Neuron (in vitro differentiated cells): ENCODE measurements around the gene CA4.
"Not testable (repeated sequence)": the region's sequence is repeated elsewhere in the genome, so short reads cannot be mapped to it uniquely, and the experiment has no call there.

ENCODE experiments used
- H2AFZ ChIP-seq: one replicate; pipeline ENCODE4 v1.6.1; 2013; ENCODE audit warnings: low read depth, mild to moderate bottlenecking, inconsistent platforms, low read length, moderate library complexity
- H3K27me3 ChIP-seq: one replicate; pipeline ENCODE4 v1.6.1; 2013; ENCODE audit warnings: low read length; ENCODE audit not compliant: insufficient read depth
- H3K36me3 ChIP-seq: one replicate; pipeline ENCODE4 v1.6.1; 2013; ENCODE audit warnings: low read length; ENCODE audit not compliant: insufficient read depth
- H3K4me1 ChIP-seq: one replicate; pipeline ENCODE4 v1.6.1; 2013; ENCODE audit warnings: low read length; ENCODE audit not compliant: insufficient read depth
- H3K4me3 ChIP-seq: 2 replicates; pipeline ENCODE4 v1.5.1; 2013; ENCODE audit warnings: mild to moderate bottlenecking, low read length, moderate library complexity
- H3K9me3 ChIP-seq: one replicate; pipeline ENCODE4 v1.6.1; 2013; ENCODE audit warnings: low read length

The CA4 gene

GRCh38 chr17:60165223-60165622, 15.4 kb downstream of the CA4 start:
- no peak overlapping the region for H2AFZ ChIP-seq
- H3K4me3 ChIP-seq, result no peak overlapping the region
- H3K4me1 ChIP-seq, result peaks cover 22% of the 10 kb centered on the region
- no peaks in the 10 kb centered on the region for H3K9me3 ChIP-seq
- H3K27me3 ChIP-seq, result no peaks in the 10 kb centered on the region
- no peaks in the 10 kb centered on the region for H3K36me3 ChIP-seq

- H2AFZ ChIP-seq, result no peak overlapping the region
- H3K9me3 ChIP-seq, result no peaks in the 10 kb centered on the region
- H3K27me3 ChIP-seq, result no peaks in the 10 kb centered on the region
- H3K4me1 ChIP-seq, result peaks cover 20% of the 10 kb centered on the region
- H3K36me3 ChIP-seq, result no peaks in the 10 kb centered on the region
- H3K4me3 ChIP-seq, result no peak overlapping the region
These were observed 16.2 kb downstream of the CA4 start for GRCh38 chr17:60165971-60166370.

- Histone ChIP-seq H3K4me3 (no peak overlapping the region), H2AFZ (no peak overlapping the region), H3K9me3 (no peaks in the 10 kb centered on the region), H3K36me3 (no peaks in the 10 kb centered on the region), H3K4me1 (peaks cover 8% of the 10 kb centered on the region), H3K27me3 (no peaks in the 10 kb centered on the region)
These were observed 17.4 kb downstream of the CA4 start for GRCh38 chr17:60167065-60167741.

GRCh38 chr17:60168654-60169053, 18.9 kb downstream of the CA4 start:
- peaks cover 5% of the 10 kb centered on the region for H3K4me1 ChIP-seq
- H2AFZ ChIP-seq, result no peak overlapping the region
- H3K27me3 ChIP-seq, result no peaks in the 10 kb centered on the region
- H3K4me3 ChIP-seq, result no peak overlapping the region
- no peaks in the 10 kb centered on the region for H3K9me3 ChIP-seq
- H3K36me3 ChIP-seq, result no peaks in the 10 kb centered on the region

GRCh38 chr17:60169921-60170817, 20.4 kb downstream of the CA4 start:
- Histone ChIP-seq H3K4me1 (peaks cover 8% of the 10 kb centered on the region), H2AFZ (no peak overlapping the region), H3K4me3 (no peak overlapping the region), H3K27me3 (no peaks in the 10 kb centered on the region), H3K9me3 (no peaks in the 10 kb centered on the region), H3K36me3 (no peaks in the 10 kb centered on the region)

GRCh38 chr17:60170835-60171752, 21.3 kb downstream of the CA4 start:
- Histone ChIP-seq H3K4me1 (peaks cover 8% of the 10 kb centered on the region), H3K4me3 (no peak overlapping the region), H2AFZ (no peak overlapping the region), H3K9me3 (no peaks in the 10 kb centered on the region), H3K36me3 (no peaks in the 10 kb centered on the region), H3K27me3 (no peaks in the 10 kb centered on the region)

GRCh38 chr17:60171753-60172079, 21.9 kb downstream of the CA4 start:
- Histone ChIP-seq H3K9me3 (no peaks in the 10 kb centered on the region), H2AFZ (no peak overlapping the region), H3K27me3 (no peaks in the 10 kb centered on the region), H3K4me1 (peaks cover 8% of the 10 kb centered on the region), H3K4me3 (no peak overlapping the region), H3K36me3 (peaks cover 1% of the 10 kb centered on the region)

GRCh38 chr17:60173304-60173819, 23.6 kb downstream of the CA4 start:
- Histone ChIP-seq H3K27me3 (no peaks in the 10 kb centered on the region), H3K4me1 (peaks cover 8% of the 10 kb centered on the region), H3K9me3 (no peaks in the 10 kb centered on the region), H3K36me3 (peaks cover 2% of the 10 kb centered on the region), H3K4me3 (no peak overlapping the region), H2AFZ (no peak overlapping the region)

GRCh38 chr17:60174035-60174434, 24.3 kb downstream of the CA4 start:
- Histone ChIP-seq H3K4me1 (peaks cover 8% of the 10 kb centered on the region), H3K27me3 (no peaks in the 10 kb centered on the region), H3K9me3 (no peaks in the 10 kb centered on the region), H3K4me3 (no peak overlapping the region), H2AFZ (no peak overlapping the region), H3K36me3 (peaks cover 4% of the 10 kb centered on the region)

- H3K4me1 ChIP-seq, H2AFZ ChIP-seq, H3K9me3 ChIP-seq: not testable (repeated sequence)
These were observed 25.0 kb downstream of the CA4 start for GRCh38 chr17:60174767-60175166.

GRCh38 chr17:60176763-60177162, 27.0 kb downstream of the CA4 start:
- not testable (repeated sequence) for H3K27me3 ChIP-seq, H3K4me1 ChIP-seq, H2AFZ ChIP-seq, H3K4me3 ChIP-seq, H3K9me3 ChIP-seq
- H3K36me3 ChIP-seq, result peaks cover 12% of the 10 kb centered on the region

More at GRCh38 chr17:60174767-60175166, 25.0 kb downstream of the CA4 start:
- not testable (repeated sequence) for H3K27me3 ChIP-seq, H3K36me3 ChIP-seq, H3K4me3 ChIP-seq

- H2AFZ ChIP-seq, H3K4me3 ChIP-seq, H3K27me3 ChIP-seq, H3K4me1 ChIP-seq, H3K9me3 ChIP-seq: not testable (repeated sequence)
- peaks cover 19% of the 10 kb centered on the region for H3K36me3 ChIP-seq
These were observed 28.4 kb downstream of the CA4 start for GRCh38 chr17:60178180-60178579.

GRCh38 chr17:60180380-60180779, 30.6 kb downstream of the CA4 start:
- peaks cover 26% of the 10 kb centered on the region for H3K36me3 ChIP-seq
- H3K9me3 ChIP-seq, H2AFZ ChIP-seq: not testable (repeated sequence)

More at GRCh38 chr17:60180380-60180779, 30.6 kb downstream of the CA4 start:
- H3K4me1 ChIP-seq, H3K4me3 ChIP-seq, H3K27me3 ChIP-seq: not testable (repeated sequence)
